HG03175 (cell line): ENCODE results near the gene IQSEC1.

Experiments used
- ATAC-seq: cut with Tn5 transposase; IDR thresholded peaks from one replicate; pipeline ENCODE4 v1.9.1; 2021; ENCODE audit warnings: mild to moderate bottlenecking, moderate library complexity; ENCODE audit not compliant: unreplicated experiment

IQSEC1 gene

DNA sequence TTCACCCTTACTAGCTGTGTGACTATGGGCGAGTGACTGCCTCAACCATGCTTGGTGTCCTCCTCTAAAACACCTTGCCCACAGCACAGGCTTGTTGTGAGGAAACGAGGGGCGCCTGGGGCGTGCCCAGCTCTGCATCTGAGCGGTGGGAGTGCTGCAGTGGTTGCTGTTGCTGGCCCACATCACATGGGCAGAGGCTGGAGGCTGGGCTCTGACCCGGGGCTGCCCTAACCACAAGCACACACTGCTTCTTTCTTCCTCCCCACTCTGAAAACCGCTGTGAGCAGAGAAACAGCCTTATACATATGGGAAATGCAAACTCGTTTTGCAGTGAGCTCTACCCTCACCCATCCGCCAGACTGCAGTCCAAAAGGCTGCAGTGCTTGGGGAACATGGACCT lies 157.1 kb downstream of the IQSEC1 start:
- ATAC-seq = no peak

DNA sequence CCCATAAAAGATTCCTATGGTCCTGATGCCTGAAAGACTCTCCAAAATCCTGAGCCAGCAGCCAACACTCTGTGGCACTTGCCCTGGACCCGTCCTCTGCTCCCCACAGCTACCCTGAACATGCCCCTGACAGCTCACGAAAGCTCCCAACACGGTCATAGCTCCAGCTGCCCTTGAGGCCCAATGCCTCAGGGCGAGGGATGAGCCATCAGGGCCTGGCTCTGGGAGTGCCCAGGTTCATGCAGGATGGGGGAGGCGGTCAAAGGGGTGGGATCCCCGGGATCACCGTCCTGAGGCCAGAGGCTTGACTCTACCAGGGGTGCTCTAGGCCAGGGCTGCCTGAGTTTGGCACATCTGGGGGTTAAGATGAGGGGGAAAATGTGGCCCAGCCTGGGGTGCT lies 159.1 kb downstream of the IQSEC1 start:
- no peak for ATAC-seq

DNA sequence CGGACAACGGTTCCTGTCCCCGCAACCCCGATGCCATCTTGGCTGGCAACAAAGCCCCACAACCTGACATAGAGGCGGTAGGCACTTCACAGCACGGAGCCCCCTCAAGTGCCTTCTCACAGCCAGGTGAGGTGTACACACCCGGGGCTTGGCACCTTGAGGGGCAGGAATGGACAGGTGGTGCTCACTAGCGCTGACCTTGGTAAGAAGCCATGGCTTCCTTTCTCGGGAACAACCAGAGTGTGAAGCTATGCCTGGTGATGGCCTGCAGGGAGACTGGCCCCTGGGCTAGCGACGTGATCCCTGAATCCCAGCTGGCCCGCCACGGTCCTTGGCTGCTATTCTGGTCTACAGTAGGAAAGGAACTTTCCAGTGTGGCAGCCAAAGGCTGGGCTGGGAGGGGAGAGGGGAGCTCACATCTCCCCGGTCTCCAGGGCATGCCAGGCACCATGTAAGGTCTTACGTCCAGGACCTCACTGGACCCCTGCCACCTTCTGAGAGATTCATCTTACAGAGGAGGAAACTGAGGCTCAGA lies 161.3 kb downstream of the IQSEC1 start:
- ATAC-seq = no peak

DNA sequence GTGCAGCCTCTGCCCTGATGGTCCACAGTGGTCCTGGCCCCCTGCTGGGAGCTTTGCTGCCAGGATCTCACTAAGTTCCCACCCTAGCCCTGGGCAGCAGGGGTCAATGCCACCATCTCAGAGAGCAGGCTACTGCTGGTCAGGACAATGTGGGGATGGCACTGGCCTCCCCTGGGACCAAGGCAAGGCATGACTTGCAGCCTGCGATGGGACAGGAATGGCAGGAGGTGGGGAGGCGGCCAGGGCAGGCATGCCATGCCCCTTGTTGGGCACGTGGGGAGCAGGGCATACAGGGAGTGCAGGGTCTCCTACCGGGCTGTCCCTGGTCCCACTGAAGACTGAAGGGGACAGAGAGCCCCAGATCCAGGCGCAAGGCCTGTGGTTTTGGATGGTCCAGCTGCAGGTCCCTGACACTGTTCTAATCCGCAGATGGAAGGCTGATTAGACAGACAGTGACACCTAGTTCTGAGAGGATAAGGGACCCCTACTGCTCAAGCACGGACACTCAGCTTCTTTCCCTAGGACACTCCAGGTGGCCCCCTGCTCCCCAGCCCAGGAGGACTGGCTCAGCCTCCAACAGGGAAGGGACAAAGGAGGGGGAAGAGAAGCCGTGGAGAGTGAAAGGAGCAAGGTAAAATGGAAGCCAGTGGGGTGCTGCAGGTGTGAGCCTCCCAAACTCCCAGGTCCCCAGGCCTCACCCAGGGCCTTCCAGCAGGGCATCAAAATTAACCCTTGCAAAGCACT lies 162.7 kb downstream of the IQSEC1 start:
- no peak for ATAC-seq

DNA sequence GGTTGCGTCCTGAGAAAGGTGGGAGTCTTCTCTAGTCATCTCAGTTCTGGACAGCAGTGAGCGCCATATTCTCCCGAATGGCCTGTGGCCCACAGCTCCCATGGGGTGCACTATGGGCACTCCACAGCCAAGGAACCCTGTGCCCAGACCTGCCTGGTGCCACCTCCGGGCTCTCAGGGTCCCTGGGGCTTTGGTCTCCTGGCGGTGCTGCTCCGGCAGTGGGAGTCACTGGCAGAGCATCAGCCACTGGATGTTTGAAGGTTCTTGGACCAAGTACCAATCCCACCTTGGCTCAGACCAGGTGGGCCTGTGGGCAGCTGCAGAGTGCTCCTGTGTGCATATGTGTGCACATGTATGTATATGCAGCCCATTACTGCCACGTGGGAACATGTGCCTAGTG lies 163.5 kb downstream of the IQSEC1 start:
- no peak for ATAC-seq

DNA sequence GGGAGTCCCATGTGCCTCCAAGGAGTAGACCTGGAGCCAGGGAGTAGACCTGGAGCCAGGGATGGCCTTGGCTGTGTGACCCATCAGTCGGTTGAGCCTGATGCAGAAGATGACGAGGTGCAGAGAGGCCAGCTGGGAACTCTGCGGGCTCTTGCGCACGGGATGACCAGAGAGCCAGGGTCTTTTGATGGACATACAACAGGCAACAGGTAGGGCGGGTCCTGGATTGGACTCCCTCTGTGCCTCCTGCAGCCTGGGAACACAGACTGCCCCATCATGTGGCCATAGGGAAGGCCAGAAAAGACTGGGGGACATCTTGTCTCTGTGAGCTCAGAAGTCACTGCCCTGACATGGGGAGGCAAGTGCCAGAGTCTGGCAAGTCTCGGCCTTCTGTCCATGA lies 164.4 kb downstream of the IQSEC1 start:
- no peak for ATAC-seq

DNA sequence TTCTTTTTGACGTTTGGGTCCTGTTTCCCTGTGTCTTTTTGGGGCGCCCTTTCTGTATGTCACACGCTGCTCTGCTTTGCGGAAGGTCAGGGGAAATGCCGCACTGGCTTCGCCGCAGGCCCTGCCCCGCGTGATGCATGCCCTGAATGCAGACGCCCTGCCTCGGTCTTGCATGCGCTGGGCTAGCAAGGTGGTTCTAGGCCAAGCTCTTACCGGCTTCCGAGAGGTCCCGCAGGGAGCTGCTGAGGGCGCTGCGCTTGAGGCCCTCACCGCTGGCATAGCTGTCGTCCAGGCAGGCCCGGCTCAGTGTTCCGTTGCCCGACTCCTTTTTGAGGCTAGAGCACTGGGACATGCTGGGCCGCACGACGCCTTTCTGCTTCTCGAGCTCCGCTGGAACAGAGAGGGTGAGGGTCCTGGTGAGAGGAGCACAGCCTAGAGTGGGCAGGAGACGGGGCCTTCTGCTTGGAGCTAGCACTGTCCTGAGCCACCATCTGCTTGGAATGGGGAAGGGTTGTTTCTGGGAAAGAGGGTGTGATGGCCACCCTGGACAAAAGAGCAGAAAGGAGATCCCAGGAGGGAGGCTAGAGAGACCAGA lies 165.0 kb downstream of the IQSEC1 start:
- ATAC-seq = no peak

DNA sequence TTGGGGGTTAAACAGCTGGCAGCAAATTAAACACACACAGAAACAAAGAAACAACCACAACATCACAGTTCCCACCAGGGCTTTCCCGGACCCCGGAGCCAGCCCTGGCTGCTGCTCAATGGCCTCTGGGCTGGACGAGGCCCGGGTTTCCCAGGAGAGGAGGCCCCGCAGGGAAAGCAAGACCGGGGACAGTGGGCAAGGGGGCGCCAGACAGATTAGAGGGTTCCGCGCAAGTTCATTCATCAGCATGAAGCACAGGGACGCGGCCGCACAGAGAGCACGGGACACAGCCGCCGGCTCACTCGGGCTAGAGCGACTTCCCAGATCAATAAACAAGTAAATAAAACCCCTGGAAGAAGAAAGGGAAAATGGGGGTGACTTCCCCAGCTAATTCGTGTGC lies 165.5 kb downstream of the IQSEC1 start:
- ATAC-seq = no peak

DNA sequence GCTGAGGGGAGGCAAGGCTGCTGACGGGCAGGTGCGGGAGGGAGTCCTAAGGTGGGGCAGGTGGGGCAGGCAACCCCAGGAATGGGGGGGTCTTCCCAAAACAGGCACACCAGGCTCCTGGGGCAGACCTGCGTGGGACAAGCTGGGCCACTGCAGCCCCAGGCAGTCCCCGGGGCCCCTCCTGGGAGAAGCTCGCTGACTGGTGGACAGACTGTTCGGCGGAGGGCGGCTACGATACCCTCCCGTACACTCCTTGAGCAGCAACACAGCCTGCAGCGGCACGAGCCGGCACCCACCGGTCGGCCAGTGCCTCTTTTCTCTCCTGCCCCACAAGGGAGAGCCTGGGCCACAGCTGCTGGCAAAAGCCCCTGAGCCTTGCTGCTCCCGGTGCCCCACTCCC lies 165.9 kb downstream of the IQSEC1 start:
- ATAC-seq = no peak

DNA sequence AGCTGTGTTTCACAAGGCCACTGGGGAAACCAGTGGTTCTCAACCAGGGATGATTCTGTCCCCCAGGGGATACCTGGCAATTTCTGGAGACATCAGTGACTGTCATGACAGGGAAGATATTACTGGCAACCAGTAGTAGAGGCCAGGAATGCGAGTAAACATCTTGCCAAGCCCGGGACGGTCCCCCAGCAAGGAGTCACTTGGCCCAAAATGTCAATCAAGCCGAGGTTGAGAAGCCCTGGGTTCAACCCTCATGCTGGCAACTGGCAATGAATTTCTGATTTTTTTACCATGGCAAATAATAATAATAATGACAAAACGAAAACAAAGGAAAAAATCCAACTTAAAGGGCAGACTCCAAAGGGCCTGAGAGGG lies 166.3 kb downstream of the IQSEC1 start:
- ATAC-seq = no peak

DNA sequence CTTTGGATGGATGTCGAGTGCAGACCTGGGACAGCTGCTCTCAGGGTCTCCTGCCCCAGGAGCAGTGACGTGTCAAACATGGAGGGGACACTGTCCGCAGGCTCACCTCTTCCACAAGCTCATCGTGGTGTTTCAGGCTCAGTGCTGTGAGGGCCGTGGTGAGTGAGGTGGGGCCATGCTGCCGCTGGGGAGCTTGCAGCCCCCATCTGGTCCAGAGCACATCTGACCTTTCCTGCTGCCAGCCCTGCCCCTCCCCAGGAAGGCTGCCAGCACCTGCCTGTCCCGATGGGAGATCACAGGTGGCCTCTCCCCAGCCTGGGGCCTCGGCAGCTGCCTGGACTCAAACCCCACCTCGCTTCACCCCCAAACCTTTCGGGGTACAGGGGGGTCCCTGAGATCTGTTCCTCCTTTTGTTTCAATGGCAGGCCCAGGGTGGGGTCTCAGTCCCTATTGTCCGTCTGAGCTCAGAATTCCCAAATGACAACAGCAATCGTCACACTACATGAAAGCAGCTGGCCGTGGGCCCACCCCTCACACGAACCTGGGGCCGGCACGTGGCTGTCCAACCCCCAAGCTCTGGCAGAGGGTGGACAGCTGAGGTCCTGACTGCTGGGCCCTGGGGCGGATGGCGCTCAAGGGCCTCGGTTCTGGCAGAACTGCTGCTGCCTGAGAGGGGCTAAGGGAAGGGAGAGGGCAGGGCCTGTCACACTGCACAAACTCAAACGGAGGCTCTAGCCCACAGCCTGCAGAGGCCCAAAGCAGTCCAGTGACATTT lies 166.9 kb downstream of the IQSEC1 start:
- ATAC-seq = no peak

DNA sequence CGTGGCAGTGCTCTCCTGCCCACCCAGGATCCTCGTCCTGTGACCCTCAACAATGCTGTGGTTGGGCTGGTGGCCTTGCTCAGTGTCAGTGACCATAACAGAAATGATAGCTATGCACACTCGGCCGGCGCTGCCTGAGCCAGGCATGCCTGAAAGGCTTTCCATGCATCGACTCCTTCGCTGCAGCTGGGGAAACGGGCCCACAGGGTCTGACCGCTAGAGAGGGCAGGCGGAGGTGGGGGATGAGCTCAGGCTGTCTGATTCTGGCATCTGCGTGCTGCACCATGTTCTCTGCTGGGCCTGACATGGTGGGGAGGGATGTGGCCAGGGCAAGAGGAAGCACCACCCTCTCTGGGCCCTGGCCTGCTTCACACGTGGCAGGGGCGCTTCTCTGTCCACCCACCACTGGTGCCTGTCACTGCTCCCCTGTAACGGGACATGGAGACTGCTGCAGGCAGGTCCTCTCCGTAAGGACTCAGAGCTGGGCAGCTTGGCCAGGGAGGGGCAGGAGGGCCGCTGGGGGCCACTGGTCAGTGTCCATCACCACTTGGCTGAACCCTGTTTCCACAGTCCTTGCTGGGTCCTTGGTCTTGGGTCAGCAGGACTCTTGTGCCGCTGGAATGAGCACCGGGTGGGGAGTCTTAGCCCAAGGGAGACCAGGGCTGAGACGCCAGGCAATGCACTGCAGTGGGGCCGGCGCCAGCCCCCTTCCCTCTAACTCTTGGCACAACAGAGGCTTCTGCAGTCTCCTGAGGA lies 167.7 kb downstream of the IQSEC1 start:
- ATAC-seq = no peak

DNA sequence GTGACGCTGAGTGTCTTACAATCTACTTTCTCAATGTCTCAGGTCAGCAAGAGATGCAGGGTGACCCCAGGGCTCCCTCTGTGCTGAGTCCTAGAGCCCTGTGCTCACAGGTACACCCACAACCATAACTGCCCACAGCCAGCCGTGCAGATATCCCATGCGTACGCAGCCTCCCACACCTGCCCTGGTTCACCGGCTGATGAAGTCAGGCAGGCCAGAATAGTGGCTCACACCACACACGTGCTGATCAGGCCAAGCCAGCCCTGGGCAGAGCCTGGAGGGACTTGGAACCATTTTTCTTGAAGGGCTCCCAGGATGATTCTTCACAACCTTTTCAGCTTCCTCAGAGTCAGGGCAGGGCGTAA lies 168.3 kb downstream of the IQSEC1 start:
- ATAC-seq = no peak

DNA sequence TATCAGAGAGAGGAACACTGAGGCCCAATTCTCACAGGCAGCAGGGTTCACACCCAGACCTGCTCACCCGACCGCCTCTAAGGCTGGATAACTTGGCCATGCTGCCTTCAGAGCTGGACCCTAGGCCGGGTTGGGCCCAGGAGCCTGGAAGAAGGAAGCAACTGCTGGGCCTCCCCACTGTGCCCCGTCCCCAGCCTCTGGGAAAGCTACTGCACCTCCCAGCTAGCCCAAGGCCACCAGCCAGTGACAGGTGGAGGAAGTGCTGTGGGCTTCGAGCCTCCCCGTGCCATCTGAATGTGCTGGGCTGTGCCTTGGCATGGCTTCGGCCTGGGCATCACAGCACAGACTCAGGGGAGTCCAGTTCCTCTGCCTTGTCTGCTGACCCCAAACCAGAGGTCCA lies 169.3 kb downstream of the IQSEC1 start:
- ATAC-seq = no peak

DNA sequence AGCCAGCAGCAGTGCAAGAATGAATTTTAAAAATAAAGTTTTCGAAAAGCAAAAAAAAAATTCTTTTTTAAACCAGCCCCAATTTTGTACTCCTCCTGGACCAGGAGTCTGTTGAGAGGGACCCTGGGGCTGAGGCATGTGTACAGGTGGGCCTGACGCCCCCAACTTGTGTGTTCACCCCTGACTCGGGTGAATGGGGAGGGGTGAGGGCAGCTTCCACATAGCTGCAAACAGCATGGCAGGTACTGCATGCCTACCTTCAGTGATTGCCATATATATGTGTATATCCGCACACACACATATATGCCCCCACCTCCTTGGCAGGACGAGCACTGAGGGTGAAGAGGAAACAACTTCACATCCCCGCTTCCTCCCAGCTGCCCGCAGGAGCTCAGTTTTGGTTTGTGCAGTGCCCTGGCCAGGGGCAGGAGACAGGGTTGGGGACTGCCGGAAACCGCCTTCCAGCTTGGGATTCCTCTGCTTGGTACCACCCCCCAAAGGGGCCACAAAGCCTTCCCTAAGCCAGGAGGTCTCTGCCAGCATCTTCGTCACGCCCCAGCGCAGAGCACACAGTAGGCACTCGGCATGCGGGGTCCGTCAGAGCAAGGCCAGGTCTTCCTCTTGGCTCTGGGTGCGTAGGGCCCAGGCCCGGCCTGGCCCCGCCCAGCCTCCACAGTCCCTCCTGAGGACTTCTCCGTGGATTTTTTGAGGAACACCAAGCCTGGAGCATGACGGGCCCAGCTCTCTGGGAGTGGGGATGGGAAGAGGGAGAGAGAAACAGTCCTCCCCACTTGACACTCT lies 170.0 kb downstream of the IQSEC1 start:
- no peak for ATAC-seq

DNA sequence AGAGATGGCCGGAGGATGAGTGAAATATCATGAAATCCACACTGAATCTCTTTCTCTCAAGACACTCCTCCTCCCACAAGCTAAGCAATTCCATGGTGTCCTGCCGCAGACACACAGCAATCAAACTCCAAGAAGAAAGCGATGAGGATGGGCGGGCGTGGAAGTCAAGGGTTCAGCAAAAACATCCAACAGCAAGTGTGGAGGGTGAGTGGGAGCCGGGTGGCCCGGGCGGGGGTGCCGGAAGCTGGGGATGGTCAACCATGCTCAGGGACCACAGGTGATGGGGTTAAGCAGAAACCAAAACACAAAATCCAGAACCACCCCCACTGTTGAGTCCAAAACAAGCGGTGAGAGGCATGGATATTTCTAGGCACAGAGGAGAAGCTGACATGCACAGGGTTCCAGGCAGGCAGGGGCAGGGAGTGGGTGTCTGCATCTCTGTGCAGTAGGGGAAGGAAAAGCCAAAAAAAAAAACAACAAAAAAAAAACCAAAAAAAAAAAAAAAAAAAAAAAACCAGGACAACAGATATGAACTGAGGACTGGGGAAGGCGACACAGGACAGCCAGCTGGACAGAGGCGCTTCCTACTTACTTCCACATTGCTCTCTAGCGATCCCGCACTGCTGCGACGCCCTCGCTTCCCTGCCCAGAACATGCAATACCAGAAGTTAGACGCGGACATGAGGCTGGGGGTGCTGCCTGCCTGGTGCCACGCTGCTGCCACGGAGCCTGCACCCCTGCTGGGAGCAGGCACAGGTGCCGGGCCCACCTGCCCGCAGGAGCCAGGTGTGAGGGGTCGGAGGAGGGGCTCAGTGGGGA lies 170.8 kb downstream of the IQSEC1 start:
- no peak for ATAC-seq

DNA sequence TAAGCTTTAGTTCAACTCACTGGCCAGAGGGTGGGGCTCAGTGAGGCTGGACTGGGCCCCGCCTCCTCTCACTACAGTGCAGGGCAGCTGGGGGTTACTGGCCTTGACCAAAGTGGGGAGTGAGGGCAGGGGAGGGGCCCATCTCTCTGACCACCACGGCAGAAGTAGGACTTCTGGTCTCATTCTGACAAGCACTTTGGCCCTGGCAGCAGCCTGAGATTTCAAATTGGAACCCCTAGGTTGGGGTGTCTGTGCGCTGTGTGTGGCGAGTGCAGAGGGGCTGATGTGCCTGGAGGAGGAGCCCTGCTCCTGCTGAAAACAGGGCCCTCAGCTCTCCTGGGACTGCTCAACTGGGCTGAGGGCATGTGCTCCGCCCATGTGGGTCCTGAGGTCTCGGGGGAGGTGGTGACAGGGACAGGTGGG lies 171.6 kb downstream of the IQSEC1 start:
- ATAC-seq = no peak

DNA sequence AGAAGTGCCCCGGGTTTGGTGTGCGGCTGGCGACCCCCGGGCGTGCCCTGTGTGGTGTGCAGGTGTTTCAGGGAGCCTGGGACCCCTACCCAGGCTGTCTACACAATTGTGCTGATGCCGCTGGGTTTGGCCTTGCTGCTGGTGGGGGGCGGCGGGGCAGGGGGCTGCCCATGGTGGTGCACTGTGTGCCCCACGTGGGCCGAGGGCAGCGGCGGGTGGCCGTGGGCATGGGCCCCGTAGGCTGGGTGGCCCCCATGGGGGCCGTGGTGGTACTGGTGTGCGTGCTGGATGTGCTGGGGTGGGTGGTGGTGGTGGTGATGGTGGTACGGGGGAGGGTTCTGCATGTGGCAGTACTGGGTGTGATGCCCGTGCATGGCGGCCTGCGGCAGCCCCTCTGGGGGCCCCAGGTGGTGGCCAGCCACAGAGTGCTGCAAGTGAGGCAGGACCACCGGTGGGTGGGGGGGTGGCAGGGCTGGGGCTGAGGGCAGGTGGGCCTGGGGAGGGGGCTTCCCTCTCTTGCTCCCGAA lies 172.3 kb downstream of the IQSEC1 start:
- no peak for ATAC-seq
